ENCODE measurements around the gene ADA.
"Not testable (repeated sequence)": the region's sequence is repeated elsewhere in the genome, so short reads cannot be mapped to it uniquely, and the experiment has no call there.

The ADA gene

GRCh38 chr20:44597516-44597915 is 54.0 kb downstream of the ADA start:
- no peak for DNase-seq

- DNase-seq, result no peak
Observed at GRCh38 chr20:44596876-44597275, 54.6 kb downstream of the ADA start.

GRCh38 chr20:44596010-44596409 is 55.5 kb downstream of the ADA start:
- DNase-seq, result no peak

GRCh38 chr20:44594730-44595129 is 56.8 kb downstream of the ADA start:
- DNase-seq, result no peak

- DNase-seq, result no peak
Observed at GRCh38 chr20:44593751-44594150, 57.7 kb downstream of the ADA start.

- no peak for DNase-seq
Observed at GRCh38 chr20:44592366-44592765, 59.1 kb downstream of the ADA start.

- DNase-seq, result no peak
Observed at GRCh38 chr20:44590980-44591778, 60.3 kb downstream of the ADA start.

GRCh38 chr20:44589537-44589936 is 62.0 kb downstream of the ADA start:
- no peak for DNase-seq

- not testable (repeated sequence) for DNase-seq
Observed at GRCh38 chr20:44588321-44588720, 63.2 kb downstream of the ADA start.

- no peak for DNase-seq
Observed at GRCh38 chr20:44587035-44587980, 64.2 kb downstream of the ADA start.

- no peak for DNase-seq
Observed at GRCh38 chr20:44586289-44586911, 65.1 kb downstream of the ADA start.

- DNase-seq, result no peak
Observed at GRCh38 chr20:44585057-44585963, 66.2 kb downstream of the ADA start.

GRCh38 chr20:44584162-44584561 is 67.3 kb downstream of the ADA start:
- no peak for DNase-seq

- DNase-seq, result no peak
Observed at GRCh38 chr20:44583157-44583556, 68.3 kb downstream of the ADA start.

- DNase-seq, result no peak
Observed at GRCh38 chr20:44582311-44583025, 69.0 kb downstream of the ADA start, which contains the start of gene PKIG. TSS of gene PKIG (plus strand) at chr20:44582579. CDS start at chr20:44614557, 31,978 bp downstream.

- DNase-seq, result no peak
Observed at GRCh38 chr20:44581515-44581914, 70.0 kb downstream of the ADA start.

GRCh38 chr20:44580581-44581268 is 70.8 kb downstream of the ADA start:
- no peak for DNase-seq

- DNase-seq, result no peak
Observed at GRCh38 chr20:44579313-44580081, 72.0 kb downstream of the ADA start.

- DNase-seq, result no peak
Observed at GRCh38 chr20:44576297-44576696, 75.2 kb downstream of the ADA start.

- no peak for DNase-seq
Observed at GRCh38 chr20:44574372-44574771, 77.1 kb downstream of the ADA start.

All from SIG-M5 (cell line).